ENCODE data around the gene NOL9. TPM values are rescaled to one million over a fixed set of nuclear protein-coding genes. Genes with fewer than 3 reads are reported as not detected.

NOL9 gene
- total and polyA plus RNA-seq, 10 of the 15 experiments (the other 5 are each of a cell fraction or from before 2014, with no cell fraction given), result 3.9 to 35.9 (median 23.0) TPM

- TF ChIP-seq SPI1 (IDR thresholded peaks at IDR 0.05; ENCODE audit: borderline replicate concordance, insufficient read depth, low read depth, low read length) (peak; percentile 9; the same call in 1 of the 2 replicates), ZBTB11 (CRISPR knock-in tag; IDR thresholded peaks at IDR 0.05) (no peak)
- no peaks in the 10 kb centered on the region for H3K27me3 ChIP-seq (replicated peaks in 1 of 2; ENCODE audit: control insufficient read depth in 2 of 2, insufficient read depth in 2 of 2, low read length in 1 of 2)
- in situ Hi-C loops (cut with MboI) (no loop called here), intact Hi-C loops (cut with micrococcal nuclease; ENCODE audit: unreplicated experiment) (no loop called here)
- SMC1A ChIA-PET (ENCODE audit: uncharacterized antibody, unreplicated experiment), result no interaction called here
- no peak overlapping the region for H3K4me2 ChIP-seq (ENCODE audit: control insufficient read depth, insufficient read depth)
- no peak overlapping the region for H2AFZ ChIP-seq (ENCODE audit: control insufficient read depth, low read depth, low read length)
- ATAC-seq (no peak), DNase-seq (ENCODE audit: low read depth, low spot score) (no peak), FAIRE-seq (no peak)
- H3K4me1 ChIP-seq (ENCODE audit: control insufficient read depth, insufficient read depth, low read length), result no peaks in the 10 kb centered on the region
- H3K9ac ChIP-seq (ENCODE audit: control insufficient read depth, insufficient read depth, low read length), result no peak overlapping the region
- H3K27ac ChIP-seq (ENCODE audit: control insufficient read depth, insufficient read depth), result no peak overlapping the region
- 49% methylated on average over 12 of the region's 12 CpGs for WGBS (ENCODE audit: insufficient coverage, insufficient replicate concordance, low lambda C conversion rate, missing lambda C conversion rate)
- H3K9me3 ChIP-seq (replicated peaks; ENCODE audit: control insufficient read depth, insufficient read depth, low read length), result no peaks in the 10 kb centered on the region; the same call in 1 of the 3 replicates
- CTCF ChIA-PET, result interaction anchor here (1.2 kb wide), 1 partner anchor 18 kb away, joined by 4 read pairs; the partner anchor contains the start of genes NOL9 and TAS1R1
- no peaks in the 10 kb centered on the region for H3K36me3 ChIP-seq (ENCODE audit: control insufficient read depth in 2 of 2, insufficient read depth in 2 of 2, low read length in 1 of 2)
- H4K20me1 ChIP-seq (ENCODE audit: control insufficient read depth, insufficient read depth), result no peaks in the 10 kb centered on the region
- BruUV-seq (replicated peaks), result no TSS peak
- H3K4me3 ChIP-seq, result no peak overlapping the region
- POLR2A ChIA-PET, result no interaction called here
- no peaks in the 10 kb centered on the region for H3K79me2 ChIP-seq (ENCODE audit: control insufficient read depth, insufficient read depth, low read length)
- RAD21 ChIA-PET (ENCODE audit: unreplicated experiment), result no interaction called here
Measured at GRCh38 chr1:6572653-6573383, 18.5 kb upstream of the NOL9 start.
